WTC11 (cell line): Measurements from ENCODE around the gene TPPP3.

Experiments used
- CTCF ChIP-seq: fragments of 200-600 bp; IDR thresholded peaks from 2 replicates; pipeline ENCODE4 v1.8.0; 2022; ENCODE audit warnings: antibody characterized with exemption
- E2F1 ChIP-seq: sonication (generic); formaldehyde crosslinking; IDR thresholded peaks from 2 replicates; pipeline ENCODE4 v1.8.0; 2022; ENCODE audit warnings: mild to moderate bottlenecking, missing genetic modification reagents
- E2F4 ChIP-seq: sonication (generic); formaldehyde crosslinking; IDR thresholded peaks from 2 replicates; pipeline ENCODE4 v1.8.1; 2022; ENCODE audit warnings: low read depth, mild to moderate bottlenecking, moderate library complexity, missing genetic modification reagents, borderline replicate concordance
- JUN ChIP-seq: sonication (generic); formaldehyde crosslinking; IDR thresholded peaks from 2 replicates; pipeline ENCODE4 v1.8.0; 2023; ENCODE audit warnings: mild to moderate bottlenecking, missing genetic modification reagents
- MAX ChIP-seq: sonication (generic); formaldehyde crosslinking; IDR thresholded peaks from 2 replicates; pipeline ENCODE4 v1.8.0; 2022; ENCODE audit warnings: mild to moderate bottlenecking, missing genetic modification reagents
- NR2C2 ChIP-seq: sonication (generic); formaldehyde crosslinking; IDR thresholded peaks from 2 replicates; pipeline ENCODE4 v1.8.0; 2022; ENCODE audit warnings: mild to moderate bottlenecking, missing genetic modification reagents
- SP1 ChIP-seq: sonication (generic); formaldehyde crosslinking; conservative IDR thresholded peaks from 2 replicates; pipeline ENCODE4 v1.8.1; 2022; ENCODE audit warnings: missing genetic modification reagents
- TEAD4 ChIP-seq: sonication (generic); formaldehyde crosslinking; IDR thresholded peaks from 2 replicates; pipeline ENCODE4 v1.8.0; 2022; ENCODE audit warnings: mild to moderate bottlenecking, missing genetic modification reagents
- ZBTB21 ChIP-seq: sonication (generic); formaldehyde crosslinking; IDR thresholded peaks from 2 replicates; pipeline ENCODE4 v1.8.1; 2023; ENCODE audit warnings: mild to moderate bottlenecking, missing genetic modification reagents, borderline replicate concordance
- ZBTB43 ChIP-seq: sonication (generic); formaldehyde crosslinking; IDR thresholded peaks from 2 replicates; pipeline ENCODE4 v1.8.1; 2023; ENCODE audit warnings: mild to moderate bottlenecking, missing genetic modification reagents
- ZNF138 ChIP-seq: sonication (generic); formaldehyde crosslinking; conservative IDR thresholded peaks from 2 replicates; pipeline ENCODE4 v1.8.1; 2022; ENCODE audit warnings: mild to moderate bottlenecking, moderate library complexity, missing genetic modification reagents

GRCh38 chr16:67398546-67399217 is 5.4 kb upstream of the TPPP3 start:
- TF ChIP-seq NR2C2 (CRISPR knock-in tag) (no peak), TEAD4 (CRISPR knock-in tag) (no peak), ZNF138 (CRISPR knock-in tag) (no peak), CTCF (no peak), E2F4 (CRISPR knock-in tag) (no peak), ZBTB43 (CRISPR knock-in tag) (no peak), SP1 (CRISPR knock-in tag) (no peak), ZBTB21 (CRISPR knock-in tag) (no peak), E2F1 (CRISPR knock-in tag) (no peak), MAX (CRISPR knock-in tag) (no peak), JUN (CRISPR knock-in tag) (no peak)
